CD14-positive monocyte (primary cell): ENCODE data around the gene HBD. TPM values are rescaled to one million over a fixed set of nuclear protein-coding genes. Genes with fewer than 3 reads are reported as not detected.

Source experiments
- DNase-seq, 3 donors: peaks; one replicate each; pipeline ENCODE4 v3.0.0-alpha.2; 2011 to 2022
- H2AFZ ChIP-seq: 2 replicates; pipeline ENCODE4 v1.6.0; 2012; ENCODE audit warnings: mild to moderate bottlenecking, low read depth, low read length, inconsistent platforms; ENCODE audit not compliant: insufficient read depth, poor library complexity, severe bottlenecking
- H3K27ac ChIP-seq, 2 donors: 1 replicate in 1 of 2; 2 replicates in 1 of 2; pipeline ENCODE4 v1.5.1; 2012 to 2013; ENCODE audit warnings: low read length in 2 of 2, control low read depth in 1 of 2, inconsistent platforms in 1 of 2, low read depth in 1 of 2, mild to moderate bottlenecking in 1 of 2
- H3K27me3 ChIP-seq, 2 donors: one replicate each; pipeline versions ENCODE4 v1.6.0 to v1.6.1; 2011 to 2013; ENCODE audit warnings: low read length in 2 of 2; ENCODE audit not compliant: control insufficient read depth in 2 of 2, insufficient read depth in 2 of 2
- H3K36me3 ChIP-seq, 2 donors: replicated peaks in 1 of 2; 1 replicate in 1 of 2; 2 replicates in 1 of 2; pipeline versions ENCODE4 v1.5.1 to v1.6.1; 2012 to 2013; ENCODE audit warnings: low read length in 2 of 2, control low read depth in 1 of 2, inconsistent platforms in 1 of 2, mild to moderate bottlenecking in 1 of 2; ENCODE audit not compliant: insufficient read depth in 2 of 2, control insufficient read depth in 1 of 2
- H3K4me1 ChIP-seq, 2 donors: 1 replicate in 1 of 2; 2 replicates in 1 of 2; pipeline versions ENCODE4 v1.5.1 to v1.6.1; 2012 to 2013; ENCODE audit warnings: low read length in 2 of 2, control low read depth in 1 of 2, inconsistent platforms in 1 of 2, mild to moderate bottlenecking in 1 of 2, moderate library complexity in 1 of 2; ENCODE audit not compliant: insufficient read depth in 2 of 2, control insufficient read depth in 1 of 2
- H3K4me2 ChIP-seq: replicated peaks from 2 replicates; pipeline ENCODE3; 2012; ENCODE audit warnings: low read length, moderate library complexity, mild to moderate bottlenecking; ENCODE audit not compliant: poor library complexity, severe bottlenecking; ENCODE audit errors: extremely low read depth
- H3K4me3 ChIP-seq, 3 experiments: fragments of 200-600 bp in 1 of 3; sonication (generic) in 1 of 3; replicated peaks in 1 of 3; 1 replicate in 2 of 3; 2 replicates in 1 of 3; pipeline ENCODE4 v1.5.1; 2011 to 2013; ENCODE audit warnings: low read length in 3 of 3, mild to moderate bottlenecking in 3 of 3, control low read depth in 2 of 3, low read depth in 2 of 3, inconsistent platforms in 1 of 3, moderate library complexity in 1 of 3
- H3K79me2 ChIP-seq: 2 replicates; pipeline ENCODE4 v1.6.0; 2012; ENCODE audit warnings: mild to moderate bottlenecking, control low read depth, inconsistent platforms, low read length, moderate library complexity; ENCODE audit not compliant: insufficient read depth
- H3K9ac ChIP-seq: 2 replicates; pipeline ENCODE4 v1.6.0; 2017; ENCODE audit warnings: low read length, mild to moderate bottlenecking; ENCODE audit not compliant: insufficient read depth, poor library complexity, severe bottlenecking
- H3K9me3 ChIP-seq, 2 donors: replicated peaks in 1 of 2; 1 replicate in 1 of 2; 2 replicates in 1 of 2; pipeline versions ENCODE4 v1.5.1 to v1.6.1; 2012 to 2013; ENCODE audit warnings: low read length in 2 of 2, control low read depth in 1 of 2; ENCODE audit not compliant: control insufficient read depth in 1 of 2, insufficient read depth in 1 of 2
- H4K20me1 ChIP-seq: 2 replicates; pipeline ENCODE4 v1.6.0; 2012; ENCODE audit warnings: mild to moderate bottlenecking, low read length, control low read depth, moderate library complexity; ENCODE audit not compliant: insufficient read depth
- H3K27ac Mint-ChIP-seq, 7 donors: one replicate each; pipeline ENCODE4 v1.8.0; 2020; ENCODE audit warnings: mild to moderate bottlenecking in 7 of 7, mixed read lengths in 7 of 7, moderate library complexity in 6 of 7, inconsistent platforms in 2 of 7
- H3K27me3 Mint-ChIP-seq, 3 donors: one replicate each; pipeline ENCODE4 v1.8.0; 2021 to 2022; ENCODE audit warnings: low read depth in 3 of 3, mild to moderate bottlenecking in 3 of 3, mixed read lengths in 3 of 3, moderate library complexity in 3 of 3, inconsistent platforms in 1 of 3
- H3K36me3 Mint-ChIP-seq, 2 donors: one replicate each; pipeline ENCODE4 v1.8.0; 2020; ENCODE audit warnings: mixed read lengths in 2 of 2, inconsistent platforms in 1 of 2, mild to moderate bottlenecking in 1 of 2
- H3K4me1 Mint-ChIP-seq: one replicate; pipeline ENCODE4 v1.8.0; 2020; ENCODE audit warnings: mild to moderate bottlenecking, mixed read lengths
- H3K4me3 Mint-ChIP-seq, 2 donors: one replicate each; pipeline ENCODE4 v1.8.0; 2020; ENCODE audit warnings: mild to moderate bottlenecking in 2 of 2, mixed read lengths in 2 of 2, moderate library complexity in 1 of 2
- H3K9me3 Mint-ChIP-seq, 7 donors: one replicate each; pipeline ENCODE4 v1.8.0; 2020 to 2022; ENCODE audit warnings: mixed read lengths in 7 of 7, mild to moderate bottlenecking in 6 of 7, moderate library complexity in 6 of 7, inconsistent platforms in 2 of 7
- CTCF ChIP-seq: fragments of 200-600 bp; IDR thresholded peaks from one replicate; pipeline ENCODE4 v1.8.0; 2022; ENCODE audit warnings: antibody characterized with exemption, mild to moderate bottlenecking
- WGBS: methylation state at CpG from one replicate; pipeline ENCODE4 v1.1.5; 2013; ENCODE audit warnings: missing lambda C conversion rate; ENCODE audit not compliant: insufficient coverage; 5-methylcytosine and 5-hydroxymethylcytosine counted together
- intact Hi-C, 2 donors: fragments of 100-400 bp; cut with micrococcal nuclease; formaldehyde crosslinking; loops; one replicate each; pipeline versions ENCODE4 v1.15.0 to v1.15.1; 2023
- polyA plus RNA-seq, 3 donors: library from polyadenylated mRNA; depleted of rRNA in 1 of 3; unstranded in 2 of 3; stranded (reverse) in 1 of 3; fragments of 300-500 nt in 2 of 3; fragments of >200 nt in 1 of 3; fragmentation: Illumina TruSeq in 2 of 3; gene quantifications; 1 replicate in 2 of 3; 2 replicates in 1 of 3; pipeline ENCODE4 v1.2.3, GENCODE V29; 2012 to 2021

The HBD gene
- polyA plus RNA-seq, 3 donors = not detected

- 80% methylated on average over 1 of the region's 3 CpGs for WGBS
- no peaks in the 10 kb centered on the region for H3K36me3 Mint-ChIP-seq
- no peak overlapping the region for H3K4me3 ChIP-seq
- H3K9me3 Mint-ChIP-seq = peaks cover 0 to 2% (median 0%) of the 10 kb centered on the region in 7 donors
- H3K4me3 Mint-ChIP-seq = no peak overlapping the region
- no peaks in the 10 kb centered on the region for H3K4me1 ChIP-seq
- H3K4me1 Mint-ChIP-seq = no peaks in the 10 kb centered on the region
- no peak overlapping the region for H2AFZ ChIP-seq
- no peaks in the 10 kb centered on the region for H3K27me3 ChIP-seq
- H3K27ac ChIP-seq = no peak overlapping the region
- no peak overlapping the region for H3K9ac ChIP-seq
- H3K36me3 ChIP-seq = no peaks in the 10 kb centered on the region
- intact Hi-C loops = no loop called here
- TF ChIP-seq CTCF = no peak
- no peak overlapping the region for H3K27ac Mint-ChIP-seq
- no peaks in the 10 kb centered on the region for H4K20me1 ChIP-seq
- H3K4me2 ChIP-seq = no peak overlapping the region
- H3K27me3 Mint-ChIP-seq = peaks cover 0 to 2% (median 0%) of the 10 kb centered on the region in 3 donors
- H3K9me3 ChIP-seq = no peaks in the 10 kb centered on the region
- no peaks in the 10 kb centered on the region for H3K79me2 ChIP-seq
- no peak for DNase-seq
Measured at GRCh38 chr11:5247472-5248192, 13.3 kb upstream of the HBD start.

- Mint-ChIP-seq H3K9me3 (peaks cover 0 to 2% (median 0%) of the 10 kb centered on the region in 7 donors), H3K27me3 (peaks cover 0 to 2% (median 0%) of the 10 kb centered on the region in 3 donors), H3K4me1 (no peaks in the 10 kb centered on the region), H3K36me3 (no peaks in the 10 kb centered on the region), H3K4me3 (no peak overlapping the region), H3K27ac (no peak overlapping the region)
- intact Hi-C loops = no loop called here
- Histone ChIP-seq H3K4me2 (no peak overlapping the region), H3K4me1 (no peaks in the 10 kb centered on the region), H3K27me3 (no peaks in the 10 kb centered on the region), H3K27ac (no peak overlapping the region), H3K9me3 (no peaks in the 10 kb centered on the region), H2AFZ (no peak overlapping the region), H3K36me3 (no peaks in the 10 kb centered on the region), H3K4me3 (no peak overlapping the region), H4K20me1 (no peaks in the 10 kb centered on the region), H3K9ac (no peak overlapping the region), H3K79me2 (no peaks in the 10 kb centered on the region)
- TF ChIP-seq CTCF = no peak
- DNase-seq = no peak
- 17% methylated on average over 1 of the region's 6 CpGs for WGBS
Measured at GRCh38 chr11:5246772-5247471, 12.6 kb upstream of the HBD start.
